Measurements from ENCODE around the gene KMT2C.

GRCh38 chr7:152362128-152362926 is 73.5 kb downstream of the KMT2C start:
- TF ChIP-seq CTCF (IDR thresholded peaks at IDR 0.05) (no peak), POLR2A (IDR thresholded peaks at IDR 0.05) (no peak)
